Neuronal stem cell (in vitro differentiated cells): ENCODE results near the gene SMC3.
A peak's percentile ranks its signal among the peaks of the same experiment; 100 is the strongest.

Source experiments
- DNase-seq: peaks from one replicate; pipeline ENCODE4 v3.0.0-alpha.2; 2013; ENCODE audit warnings: low spot score
- H2AFZ ChIP-seq: one replicate; pipeline ENCODE4 v1.6.1; 2013; ENCODE audit warnings: mild to moderate bottlenecking, low read length, inconsistent platforms
- H2AK5ac ChIP-seq: 2 replicates; pipeline ENCODE4 v1.6.1; 2013; ENCODE audit warnings: low read depth, mild to moderate bottlenecking, inconsistent platforms, low read length, moderate library complexity, mixed read lengths
- H2BK120ac ChIP-seq: 2 replicates; pipeline ENCODE4 v1.6.1; 2013; ENCODE audit warnings: low read depth, mild to moderate bottlenecking, inconsistent platforms, low read length, moderate library complexity, mixed read lengths
- H2BK12ac ChIP-seq: one replicate; pipeline ENCODE4 v1.6.1; 2013; ENCODE audit warnings: low read length, inconsistent platforms
- H2BK15ac ChIP-seq: 2 replicates; pipeline ENCODE4 v1.6.1; 2013; ENCODE audit warnings: mild to moderate bottlenecking, low read length, inconsistent platforms, mixed read lengths
- H2BK5ac ChIP-seq: one replicate; pipeline ENCODE4 v1.6.1; 2013; ENCODE audit warnings: inconsistent platforms, mild to moderate bottlenecking, low read length, moderate library complexity
- H3K14ac ChIP-seq: one replicate; pipeline ENCODE4 v1.6.1; 2013; ENCODE audit warnings: low read length, inconsistent platforms
- H3K18ac ChIP-seq: 2 replicates; pipeline ENCODE4 v1.6.1; 2013; ENCODE audit warnings: low read length, inconsistent platforms
- H3K23ac ChIP-seq: 2 replicates; pipeline ENCODE4 v1.6.1; 2013; ENCODE audit warnings: low read depth, mild to moderate bottlenecking, mixed read lengths, low read length, inconsistent platforms; ENCODE audit not compliant: poor library complexity
- H3K27ac ChIP-seq: replicated peaks from 3 replicates; pipeline ENCODE4 v1.5.1; 2013; ENCODE audit warnings: low read length, inconsistent platforms
- H3K27me3 ChIP-seq, 3 experiments: 2 replicates each; pipeline ENCODE4 v1.6.1; 2013; ENCODE audit warnings: low read length in 3 of 3, mild to moderate bottlenecking in 2 of 3, inconsistent platforms in 1 of 3, low read depth in 1 of 3, mixed read lengths in 1 of 3, moderate library complexity in 1 of 3; ENCODE audit not compliant: control insufficient read depth in 3 of 3, insufficient read depth in 3 of 3
- H3K36me3 ChIP-seq, 2 donors: replicated peaks in 1 of 2; 2 replicates each; pipeline ENCODE4 v1.6.1; 2013; ENCODE audit warnings: low read length in 2 of 2; ENCODE audit not compliant: control insufficient read depth in 2 of 2, insufficient read depth in 2 of 2
- H3K4ac ChIP-seq: 2 replicates; pipeline ENCODE4 v1.6.1; 2013; ENCODE audit warnings: inconsistent platforms, mild to moderate bottlenecking, low read length, moderate library complexity
- H3K4me1 ChIP-seq, 2 donors: 1 replicate in 1 of 2; 2 replicates in 1 of 2; pipeline ENCODE4 v1.6.1; 2013; ENCODE audit warnings: low read length in 2 of 2, low read depth in 1 of 2; ENCODE audit not compliant: control insufficient read depth in 2 of 2, insufficient read depth in 1 of 2
- H3K4me2 ChIP-seq: one replicate; pipeline ENCODE4 v1.6.1; 2013; ENCODE audit warnings: mild to moderate bottlenecking, low read length, inconsistent platforms; ENCODE audit not compliant: insufficient read depth, poor library complexity, severe bottlenecking
- H3K4me3 ChIP-seq, 2 donors: 2 replicates each; pipeline ENCODE4 v1.5.1; 2013; ENCODE audit warnings: low read length in 2 of 2, mild to moderate bottlenecking in 2 of 2, inconsistent platforms in 1 of 2, moderate library complexity in 1 of 2
- H3K79me1 ChIP-seq: one replicate; pipeline ENCODE4 v1.6.1; 2013; ENCODE audit warnings: low read depth, mild to moderate bottlenecking, inconsistent platforms, low read length, moderate library complexity
- H3K9ac ChIP-seq: one replicate; pipeline ENCODE4 v1.6.1; 2013; ENCODE audit warnings: mild to moderate bottlenecking, low read depth, low read length, inconsistent platforms; ENCODE audit not compliant: poor library complexity
- H3K9me3 ChIP-seq, 2 donors: replicated peaks in 1 of 2; 2 replicates each; pipeline versions ENCODE3 to v1.6.1; 2013; ENCODE audit warnings: low read length in 2 of 2, mild to moderate bottlenecking in 2 of 2, inconsistent platforms in 1 of 2, low read depth in 1 of 2, mixed read lengths in 1 of 2, moderate library complexity in 1 of 2; ENCODE audit not compliant: control insufficient read depth in 2 of 2, insufficient read depth in 1 of 2
- H4K8ac ChIP-seq: one replicate; pipeline ENCODE4 v1.6.1; 2013; ENCODE audit warnings: low read depth, mild to moderate bottlenecking, inconsistent platforms, low read length, moderate library complexity
- H4K91ac ChIP-seq: one replicate; pipeline ENCODE4 v1.6.1; 2013; ENCODE audit warnings: low read length, low read depth, mild to moderate bottlenecking, inconsistent platforms; ENCODE audit not compliant: poor library complexity
- WGBS, 2 donors: extraction: QIAGEN DNeasy Blood & Tissue Kit; methylation state at CpG; one replicate each; pipeline ENCODE4 v1.1.7; 2013; ENCODE audit warnings: missing lambda C conversion rate in 2 of 2, mixed read lengths in 1 of 2; ENCODE audit not compliant: insufficient read length in 2 of 2, insufficient replicate concordance in 1 of 2; ENCODE audit errors: extremely low coverage in 2 of 2; 5-methylcytosine and 5-hydroxymethylcytosine counted together

SMC3 gene

GRCh38 chr10:110563132-110563531 lies 4.4 kb upstream of the SMC3 start:
- Histone ChIP-seq H3K4me1 (peaks cover 0 to 1% of the 10 kb centered on the region in 2 donors), H3K14ac (no peak overlapping the region), H3K4ac (no peak overlapping the region), H3K9me3 (peaks cover 0 to 5% of the 10 kb centered on the region in 2 donors), H2BK15ac (no peak overlapping the region), H3K36me3 (no peaks in the 10 kb centered on the region), H3K79me1 (peaks cover 5% of the 10 kb centered on the region), H2AK5ac (no peak overlapping the region), H2BK120ac (no peak overlapping the region), H4K8ac (no peak overlapping the region), H3K27me3 (no peaks in the 10 kb centered on the region), H2BK5ac (no peak overlapping the region), H2BK12ac (no peak overlapping the region), H3K23ac (no peak overlapping the region), H3K9ac (no peak overlapping the region), H3K4me3 (no peak overlapping the region), H3K27ac (no peak overlapping the region), H3K18ac (no peak overlapping the region), H4K91ac (no peak overlapping the region), H3K4me2 (no peak overlapping the region), H2AFZ (no peak overlapping the region)
- WGBS, 2 donors = no CpG with 5 or more reads among the region's 8 CpGs
- no peak for DNase-seq

- no peak overlapping the region for H3K23ac ChIP-seq
- H3K4me1 ChIP-seq = peaks cover 3% of the 10 kb centered on the region in 2 donors
- no peaks in the 10 kb centered on the region for H3K9me3 ChIP-seq
- WGBS, 2 donors = no CpG with 5 or more reads among the region's 19 CpGs
- peak overlapping the region; percentile 19 for H3K18ac ChIP-seq
- H2AFZ ChIP-seq = peak overlapping the region; percentile 95
- peaks cover 3 to 29% of the 10 kb centered on the region in 2 donors for H3K36me3 ChIP-seq
- H2BK12ac ChIP-seq = no peak overlapping the region
- H3K27ac ChIP-seq = peak overlapping the region; percentile 96
- no peak overlapping the region for H2AK5ac ChIP-seq
- H3K9ac ChIP-seq = no peak overlapping the region
- H3K14ac ChIP-seq = no peak overlapping the region
- peak; percentile 48 for DNase-seq
- H2BK15ac ChIP-seq = no peak overlapping the region
- H3K4me3 ChIP-seq = peak overlapping the region in 1 of 2 donors; percentile 65
- no peaks in the 10 kb centered on the region for H3K27me3 ChIP-seq
- peak overlapping the region; percentile 51 for H3K4me2 ChIP-seq
- H2BK120ac ChIP-seq = no peak overlapping the region
- H4K8ac ChIP-seq = no peak overlapping the region
- H3K4ac ChIP-seq = no peak overlapping the region
- peaks cover 8% of the 10 kb centered on the region for H3K79me1 ChIP-seq
- no peak overlapping the region for H2BK5ac ChIP-seq
- no peak overlapping the region for H4K91ac ChIP-seq
These were observed 859 bp upstream of the SMC3 start for GRCh38 chr10:110566472-110567200.

- H4K91ac ChIP-seq = no peak overlapping the region
- peak overlapping the region; percentile 98 for H2BK5ac ChIP-seq
- no CpG with 5 or more reads among the region's 40 CpGs for WGBS, 2 donors
- peak overlapping the region; percentile 99 for H3K18ac ChIP-seq
- no peak overlapping the region for H3K14ac ChIP-seq
- peak overlapping the region; percentile 65 to 98 for H3K4me3 ChIP-seq
- peak overlapping the region; percentile 95 for H2AFZ ChIP-seq
- H3K9me3 ChIP-seq = no peaks in the 10 kb centered on the region
- peak overlapping the region; percentile 95 for H3K9ac ChIP-seq
- H4K8ac ChIP-seq = no peak overlapping the region
- peak overlapping the region; percentile 89 for H3K27ac ChIP-seq
- H3K36me3 ChIP-seq = peaks cover 3 to 43% of the 10 kb centered on the region in 2 donors
- peak overlapping the region; percentile 53 for H2BK15ac ChIP-seq
- H3K79me1 ChIP-seq = peaks cover 8% of the 10 kb centered on the region
- peaks cover 2 to 3% of the 10 kb centered on the region in 2 donors for H3K4me1 ChIP-seq
- peak overlapping the region; percentile 44 for H3K23ac ChIP-seq
- H2AK5ac ChIP-seq = peak overlapping the region; percentile 72
- no peaks in the 10 kb centered on the region for H3K27me3 ChIP-seq
- DNase-seq = no peak
- H2BK12ac ChIP-seq = no peak overlapping the region
- H3K4me2 ChIP-seq = peak overlapping the region; percentile 45
- peak overlapping the region; percentile 53 for H2BK120ac ChIP-seq
- peak overlapping the region; percentile 17 for H3K4ac ChIP-seq
These were observed 700 bp downstream of the SMC3 start for GRCh38 chr10:110568055-110568735.

- H3K36me3 ChIP-seq = peaks cover 3 to 52% of the 10 kb centered on the region in 2 donors
- no peak overlapping the region for H3K27ac ChIP-seq
- H3K4me2 ChIP-seq = peak overlapping the region; percentile 14
- H3K9me3 ChIP-seq = no peaks in the 10 kb centered on the region
- no peak overlapping the region for H3K4ac ChIP-seq
- no peak overlapping the region for H2AK5ac ChIP-seq
- H3K4me1 ChIP-seq = peaks cover 2 to 3% of the 10 kb centered on the region in 2 donors
- no peak overlapping the region for H2BK12ac ChIP-seq
- H2BK120ac ChIP-seq = no peak overlapping the region
- no peak overlapping the region for H3K18ac ChIP-seq
- no peak overlapping the region for H3K14ac ChIP-seq
- no peak overlapping the region for H4K8ac ChIP-seq
- no peak overlapping the region for H2AFZ ChIP-seq
- no peak overlapping the region for H2BK5ac ChIP-seq
- no peak overlapping the region for H3K9ac ChIP-seq
- peak overlapping the region in 1 of 2 donors; percentile 65 for H3K4me3 ChIP-seq
- no peak overlapping the region for H2BK15ac ChIP-seq
- no peak overlapping the region for H4K91ac ChIP-seq
- H3K23ac ChIP-seq = no peak overlapping the region
- DNase-seq = no peak
- no peaks in the 10 kb centered on the region for H3K27me3 ChIP-seq
- peaks cover 8% of the 10 kb centered on the region for H3K79me1 ChIP-seq
- WGBS, 2 donors = no CpG with 5 or more reads among the region's 3 CpGs
These were observed 1.6 kb downstream of the SMC3 start for GRCh38 chr10:110569122-110569521.
